Activated B cell treated with CpG ODN at 0.5 μM for 24 hours (primary cell): Measurements from ENCODE around the gene GNAZ. TPM values are rescaled to one million over a fixed set of nuclear protein-coding genes. Genes with fewer than 3 reads are reported as not detected.

Source experiments
- ATAC-seq: fragments of 200-7000 bp; cut with Tn5 transposase; one replicate; pipeline ENCODE4 v1.10.0; 2021; ENCODE audit warnings: low read depth, mild to moderate bottlenecking, moderate library complexity
- CTCF ChIA-PET: fragments of 350-600 bp; sonication (Branson Sonifier 250); formaldehyde crosslinking; loops from one replicate; lab custom pipeline; 2021; ENCODE audit warnings: antibody characterized with exemption; lab: Charles Lee
- POLR2A ChIA-PET: fragments of 350-600 bp; sonication (Branson Sonifier 250); formaldehyde crosslinking; loops from one replicate; lab custom pipeline; 2021; ENCODE audit warnings: antibody characterized with exemption; lab: Charles Lee
- DNase-seq: peaks from one replicate; pipeline ENCODE4 v3.0.0; 2022
- H3K27ac Mint-ChIP-seq: one replicate; pipeline ENCODE4 v1.8.0; 2020; ENCODE audit warnings: mixed read lengths
- H3K27me3 Mint-ChIP-seq: one replicate; pipeline ENCODE4 v1.8.0; 2021; ENCODE audit warnings: mixed read lengths
- H3K36me3 Mint-ChIP-seq: one replicate; pipeline ENCODE4 v1.8.0; 2021; ENCODE audit warnings: low read depth, mixed read lengths
- H3K4me1 Mint-ChIP-seq: one replicate; pipeline ENCODE4 v1.8.0; 2021; ENCODE audit warnings: mixed read lengths
- H3K4me3 Mint-ChIP-seq: one replicate; pipeline ENCODE4 v1.8.0; 2020; ENCODE audit warnings: mild to moderate bottlenecking, mixed read lengths
- H3K9me3 Mint-ChIP-seq: one replicate; pipeline ENCODE4 v1.8.0; 2020; ENCODE audit warnings: mixed read lengths
- CTCF ChIP-seq: fragments of 200-600 bp; IDR thresholded peaks from one replicate; pipeline ENCODE4 v1.8.0; 2022; ENCODE audit warnings: antibody characterized with exemption, mild to moderate bottlenecking
- intact Hi-C: fragments of 100-400 bp; cut with micrococcal nuclease; formaldehyde crosslinking; loops from one replicate; pipeline ENCODE4 v1.15.1; 2024
- total RNA-seq: library from RNA; stranded (reverse); gene quantifications from 2 replicates; pipeline ENCODE4 v1.2.3, GENCODE V29; 2022

GNAZ gene
- total RNA-seq, 1 donor from 2014 or later: 12.2 TPM

- Mint-ChIP-seq H3K36me3 (no peaks in the 10 kb centered on the region), H3K4me3 (no peak overlapping the region), H3K27me3 (no peaks in the 10 kb centered on the region), H3K27ac (no peak overlapping the region), H3K4me1 (no peaks in the 10 kb centered on the region), H3K9me3 (no peaks in the 10 kb centered on the region)
- ATAC-seq (no peak), DNase-seq (no peak)
- intact Hi-C loops: no loop called here
- ChIA-PET POLR2A (no interaction called here), CTCF (no interaction called here)
- TF ChIP-seq CTCF: no peak
Observed at GRCh38 chr22:23098718-23099530, 28.6 kb downstream of the GNAZ start.

GRCh38 chr22:23099531-23099804 lies 29.1 kb downstream of the GNAZ start:
- no peaks in the 10 kb centered on the region for H3K9me3 Mint-ChIP-seq
- H3K36me3 Mint-ChIP-seq: no peaks in the 10 kb centered on the region
- ChIA-PET CTCF (no interaction called here), POLR2A (no interaction called here)
- no peak overlapping the region for H3K27ac Mint-ChIP-seq
- TF ChIP-seq CTCF: no peak
- no peak overlapping the region for H3K4me3 Mint-ChIP-seq
- DNase-seq (no peak), ATAC-seq (no peak)
- H3K4me1 Mint-ChIP-seq: no peaks in the 10 kb centered on the region
- H3K27me3 Mint-ChIP-seq: no peaks in the 10 kb centered on the region
- intact Hi-C loops: no loop called here

- Mint-ChIP-seq H3K4me1 (no peaks in the 10 kb centered on the region), H3K27me3 (no peaks in the 10 kb centered on the region), H3K36me3 (no peaks in the 10 kb centered on the region), H3K4me3 (no peak overlapping the region), H3K27ac (no peak overlapping the region), H3K9me3 (no peaks in the 10 kb centered on the region)
- ChIA-PET POLR2A (no interaction called here), CTCF (no interaction called here)
- ATAC-seq (no peak), DNase-seq (no peak)
- intact Hi-C loops: no loop called here
- TF ChIP-seq CTCF: no peak
Observed at GRCh38 chr22:23100124-23100801, 29.9 kb downstream of the GNAZ start.

GRCh38 chr22:23101524-23101923 lies 31.2 kb downstream of the GNAZ start:
- POLR2A ChIA-PET: interaction anchor here (0.6 kb wide), 1 partner anchor 731 kb away, joined by 4 read pairs; no protein-coding TSS in a partner anchor
- no peaks in the 10 kb centered on the region for H3K9me3 Mint-ChIP-seq

More at GRCh38 chr22:23101524-23101923, 31.2 kb downstream of the GNAZ start:
- ATAC-seq (no peak), DNase-seq (no peak)
- intact Hi-C loops: no loop called here
- H3K36me3 Mint-ChIP-seq: no peaks in the 10 kb centered on the region
- H3K4me3 Mint-ChIP-seq: no peak overlapping the region
- no peak for TF ChIP-seq CTCF
- CTCF ChIA-PET: no interaction called here
- no peak overlapping the region for H3K27ac Mint-ChIP-seq
- H3K4me1 Mint-ChIP-seq: no peaks in the 10 kb centered on the region
- H3K27me3 Mint-ChIP-seq: no peaks in the 10 kb centered on the region
